ENCODE results near the gene KDM4B. TPM values are rescaled to one million over a fixed set of nuclear protein-coding genes. Genes with fewer than 3 reads are reported as not detected.

KDM4B gene
- polyA plus RNA-seq, 3 donors: 6.4 to 22.7 (median 12.7) TPM

DNA sequence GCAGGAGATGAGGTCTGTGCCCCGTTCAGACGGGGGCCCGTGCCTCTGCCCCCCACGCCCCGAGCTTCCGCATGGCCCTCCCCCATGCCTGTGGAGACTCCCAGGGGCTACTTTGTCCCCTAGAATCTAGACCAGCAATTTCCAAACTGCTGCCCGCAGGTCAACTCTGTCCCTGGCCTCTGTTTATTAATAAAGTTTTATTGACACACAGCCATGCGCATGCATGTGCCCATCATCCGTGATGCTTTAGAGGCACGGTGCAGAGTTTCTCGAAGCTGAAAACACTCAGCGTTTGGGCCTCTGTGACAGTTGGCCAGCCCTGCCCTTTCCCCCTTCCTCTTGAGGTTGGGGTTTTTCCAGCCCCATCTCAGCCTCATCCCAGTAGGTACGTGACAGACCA lies 140.0 kb downstream of the KDM4B start:
- Mint-ChIP-seq H3K4me3 (no peak overlapping the region), H3K36me3 (peaks cover 43 to 62% of the 10 kb centered on the region in 2 donors)
- H3K36me3 ChIP-seq (replicated peaks in 1 of 2; ENCODE audit: control insufficient read depth in 1 of 2, insufficient read depth in 2 of 2, low read length in 2 of 2): peaks cover 54 to 76% of the 10 kb centered on the region in 2 donors

DNA sequence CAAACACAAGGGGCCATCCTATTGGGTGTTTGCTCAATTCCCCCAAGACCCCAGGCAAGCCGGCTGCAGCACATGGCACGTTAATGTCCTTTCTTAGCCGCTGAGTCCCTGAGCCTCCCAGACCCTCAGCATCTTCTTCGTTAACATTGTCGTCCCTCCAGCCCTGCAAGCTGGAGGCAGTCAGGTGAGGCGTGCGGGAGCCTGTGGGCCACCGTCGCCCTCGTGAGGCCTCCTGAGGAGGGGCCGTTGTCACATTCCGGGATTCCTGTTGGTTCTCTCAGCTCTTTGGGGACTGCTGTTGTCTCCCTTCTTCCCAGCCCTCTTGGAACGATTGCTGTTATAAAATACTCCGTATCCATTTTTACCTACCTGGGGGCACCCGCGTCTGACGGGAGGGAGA lies 140.6 kb downstream of the KDM4B start:
- H3K4me2 ChIP-seq (replicated peaks; ENCODE audit: extremely low read depth, low read length, poor library complexity, severe bottlenecking): no peak overlapping the region
- H3K36me3 ChIP-seq (replicated peaks in 1 of 2; ENCODE audit: control insufficient read depth in 1 of 2, insufficient read depth in 2 of 2, low read length in 2 of 2): peaks cover 50 to 78% of the 10 kb centered on the region in 2 donors
- H3K27me3 ChIP-seq (ENCODE audit: control insufficient read depth in 2 of 2, insufficient read depth in 2 of 2, low read length in 2 of 2): no peaks in the 10 kb centered on the region
- no peak overlapping the region for H3K9ac ChIP-seq (ENCODE audit: insufficient read depth, low read length, poor library complexity, severe bottlenecking)
- Mint-ChIP-seq H3K4me3 (no peak overlapping the region), H3K27ac (no peak overlapping the region), H3K36me3 (peaks cover 42 to 69% of the 10 kb centered on the region in 2 donors), H3K27me3 (ENCODE audit: low read depth in 3 of 3) (peaks cover 0 to 3% (median 1%) of the 10 kb centered on the region in 3 donors), H3K9me3 (no peaks in the 10 kb centered on the region), H3K4me1 (no peaks in the 10 kb centered on the region)
- TF ChIP-seq, protein P1, sequence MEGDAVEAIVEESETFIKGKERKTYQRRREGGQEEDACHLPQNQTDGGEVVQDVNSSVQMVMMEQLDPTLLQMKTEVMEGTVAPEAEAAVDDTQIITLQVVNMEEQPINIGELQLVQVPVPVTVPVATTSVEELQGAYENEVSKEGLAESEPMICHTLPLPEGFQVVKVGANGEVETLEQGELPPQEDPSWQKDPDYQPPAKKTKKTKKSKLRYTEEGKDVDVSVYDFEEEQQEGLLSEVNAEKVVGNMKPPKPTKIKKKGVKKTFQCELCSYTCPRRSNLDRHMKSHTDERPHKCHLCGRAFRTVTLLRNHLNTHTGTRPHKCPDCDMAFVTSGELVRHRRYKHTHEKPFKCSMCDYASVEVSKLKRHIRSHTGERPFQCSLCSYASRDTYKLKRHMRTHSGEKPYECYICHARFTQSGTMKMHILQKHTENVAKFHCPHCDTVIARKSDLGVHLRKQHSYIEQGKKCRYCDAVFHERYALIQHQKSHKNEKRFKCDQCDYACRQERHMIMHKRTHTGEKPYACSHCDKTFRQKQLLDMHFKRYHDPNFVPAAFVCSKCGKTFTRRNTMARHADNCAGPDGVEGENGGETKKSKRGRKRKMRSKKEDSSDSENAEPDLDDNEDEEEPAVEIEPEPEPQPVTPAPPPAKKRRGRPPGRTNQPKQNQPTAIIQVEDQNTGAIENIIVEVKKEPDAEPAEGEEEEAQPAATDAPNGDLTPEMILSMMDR (IDR thresholded peaks at IDR 0.05): no peak
- WGBS (ENCODE audit: insufficient coverage): 97% methylated on average over 17 of the region's 17 CpGs
- intact Hi-C loops (cut with micrococcal nuclease): no loop called here
- H3K9me3 ChIP-seq (replicated peaks in 1 of 2; ENCODE audit: control insufficient read depth in 1 of 2, insufficient read depth in 1 of 2, low read length in 2 of 2): no peaks in the 10 kb centered on the region
- H2AFZ ChIP-seq (ENCODE audit: insufficient read depth, low read depth, low read length, poor library complexity, severe bottlenecking): no peak overlapping the region
- no peak for DNase-seq
- no peaks in the 10 kb centered on the region for H3K79me2 ChIP-seq (ENCODE audit: insufficient read depth, low read length)
- peaks cover 30% of the 10 kb centered on the region for H4K20me1 ChIP-seq (ENCODE audit: insufficient read depth, low read length)
- no peaks in the 10 kb centered on the region for H3K4me1 ChIP-seq (ENCODE audit: control insufficient read depth in 1 of 2, insufficient read depth in 2 of 2, low read length in 2 of 2)
- H3K27ac ChIP-seq (ENCODE audit: low read depth in 1 of 2, low read length in 2 of 2): no peak overlapping the region
- H3K4me3 ChIP-seq (replicated peaks in 1 of 3; ENCODE audit: low read depth in 2 of 3, low read length in 3 of 3): no peak overlapping the region

More for the DNA sequence above, 140.0 kb downstream of the KDM4B start:
- H3K27me3 Mint-ChIP-seq (ENCODE audit: low read depth in 3 of 3): peaks cover 0 to 1% (median 0%) of the 10 kb centered on the region in 3 donors
- H4K20me1 ChIP-seq (ENCODE audit: insufficient read depth, low read length): peaks cover 33% of the 10 kb centered on the region
- intact Hi-C loops (cut with micrococcal nuclease): no loop called here
- H3K79me2 ChIP-seq (ENCODE audit: insufficient read depth, low read length): no peaks in the 10 kb centered on the region
- no peaks in the 10 kb centered on the region for H3K4me1 ChIP-seq (ENCODE audit: control insufficient read depth in 1 of 2, insufficient read depth in 2 of 2, low read length in 2 of 2)
- 98% methylated on average over 11 of the region's 13 CpGs for WGBS (ENCODE audit: insufficient coverage)
- H3K27ac Mint-ChIP-seq: no peak overlapping the region
- no peak overlapping the region for H3K27ac ChIP-seq (ENCODE audit: low read depth in 1 of 2, low read length in 2 of 2)
- no peak overlapping the region for H3K4me2 ChIP-seq (replicated peaks; ENCODE audit: extremely low read depth, low read length, poor library complexity, severe bottlenecking)
- TF ChIP-seq, protein P1 (IDR thresholded peaks at IDR 0.05): no peak
- no peak overlapping the region for H3K9ac ChIP-seq (ENCODE audit: insufficient read depth, low read length, poor library complexity, severe bottlenecking)
- H3K9me3 Mint-ChIP-seq: no peaks in the 10 kb centered on the region
- no peak overlapping the region for H3K4me3 ChIP-seq (replicated peaks in 1 of 3; ENCODE audit: low read depth in 2 of 3, low read length in 3 of 3)
- no peaks in the 10 kb centered on the region for H3K27me3 ChIP-seq (ENCODE audit: control insufficient read depth in 2 of 2, insufficient read depth in 2 of 2, low read length in 2 of 2)
- no peaks in the 10 kb centered on the region for H3K9me3 ChIP-seq (replicated peaks in 1 of 2; ENCODE audit: control insufficient read depth in 1 of 2, insufficient read depth in 1 of 2, low read length in 2 of 2)
- H2AFZ ChIP-seq (ENCODE audit: insufficient read depth, low read depth, low read length, poor library complexity, severe bottlenecking): no peak overlapping the region
- no peaks in the 10 kb centered on the region for H3K4me1 Mint-ChIP-seq
- no peak for DNase-seq

Data from CD14-positive monocyte (primary cell).